Neuronal stem cell (in vitro differentiated cells): ENCODE results near the gene SLC26A9.

ENCODE experiments used
- DNase-seq: peaks from one replicate; pipeline ENCODE4 v3.0.0-alpha.2; 2013; ENCODE audit warnings: low spot score
- H2AFZ ChIP-seq: one replicate; pipeline ENCODE4 v1.6.1; 2013; ENCODE audit warnings: mild to moderate bottlenecking, low read length, inconsistent platforms
- H2AK5ac ChIP-seq: 2 replicates; pipeline ENCODE4 v1.6.1; 2013; ENCODE audit warnings: low read depth, mild to moderate bottlenecking, inconsistent platforms, low read length, moderate library complexity, mixed read lengths
- H2BK120ac ChIP-seq: 2 replicates; pipeline ENCODE4 v1.6.1; 2013; ENCODE audit warnings: low read depth, mild to moderate bottlenecking, inconsistent platforms, low read length, moderate library complexity, mixed read lengths
- H2BK12ac ChIP-seq: one replicate; pipeline ENCODE4 v1.6.1; 2013; ENCODE audit warnings: low read length, inconsistent platforms
- H2BK15ac ChIP-seq: 2 replicates; pipeline ENCODE4 v1.6.1; 2013; ENCODE audit warnings: mild to moderate bottlenecking, low read length, inconsistent platforms, mixed read lengths
- H2BK5ac ChIP-seq: one replicate; pipeline ENCODE4 v1.6.1; 2013; ENCODE audit warnings: inconsistent platforms, mild to moderate bottlenecking, low read length, moderate library complexity
- H3K14ac ChIP-seq: one replicate; pipeline ENCODE4 v1.6.1; 2013; ENCODE audit warnings: low read length, inconsistent platforms
- H3K18ac ChIP-seq: 2 replicates; pipeline ENCODE4 v1.6.1; 2013; ENCODE audit warnings: low read length, inconsistent platforms
- H3K23ac ChIP-seq: 2 replicates; pipeline ENCODE4 v1.6.1; 2013; ENCODE audit warnings: low read depth, mild to moderate bottlenecking, mixed read lengths, low read length, inconsistent platforms; ENCODE audit not compliant: poor library complexity
- H3K27ac ChIP-seq: replicated peaks from 3 replicates; pipeline ENCODE4 v1.5.1; 2013; ENCODE audit warnings: low read length, inconsistent platforms
- H3K27me3 ChIP-seq, 3 experiments: 2 replicates each; pipeline ENCODE4 v1.6.1; 2013; ENCODE audit warnings: low read length in 3 of 3, mild to moderate bottlenecking in 2 of 3, inconsistent platforms in 1 of 3, low read depth in 1 of 3, mixed read lengths in 1 of 3, moderate library complexity in 1 of 3; ENCODE audit not compliant: control insufficient read depth in 3 of 3, insufficient read depth in 3 of 3
- H3K36me3 ChIP-seq, 2 donors: replicated peaks in 1 of 2; 2 replicates each; pipeline ENCODE4 v1.6.1; 2013; ENCODE audit warnings: low read length in 2 of 2; ENCODE audit not compliant: control insufficient read depth in 2 of 2, insufficient read depth in 2 of 2
- H3K4ac ChIP-seq: 2 replicates; pipeline ENCODE4 v1.6.1; 2013; ENCODE audit warnings: inconsistent platforms, mild to moderate bottlenecking, low read length, moderate library complexity
- H3K4me1 ChIP-seq, 2 donors: 1 replicate in 1 of 2; 2 replicates in 1 of 2; pipeline ENCODE4 v1.6.1; 2013; ENCODE audit warnings: low read length in 2 of 2, low read depth in 1 of 2; ENCODE audit not compliant: control insufficient read depth in 2 of 2, insufficient read depth in 1 of 2
- H3K4me2 ChIP-seq: one replicate; pipeline ENCODE4 v1.6.1; 2013; ENCODE audit warnings: mild to moderate bottlenecking, low read length, inconsistent platforms; ENCODE audit not compliant: insufficient read depth, poor library complexity, severe bottlenecking
- H3K4me3 ChIP-seq, 2 donors: 2 replicates each; pipeline ENCODE4 v1.5.1; 2013; ENCODE audit warnings: low read length in 2 of 2, mild to moderate bottlenecking in 2 of 2, inconsistent platforms in 1 of 2, moderate library complexity in 1 of 2
- H3K79me1 ChIP-seq: one replicate; pipeline ENCODE4 v1.6.1; 2013; ENCODE audit warnings: low read depth, mild to moderate bottlenecking, inconsistent platforms, low read length, moderate library complexity
- H3K9ac ChIP-seq: one replicate; pipeline ENCODE4 v1.6.1; 2013; ENCODE audit warnings: mild to moderate bottlenecking, low read depth, low read length, inconsistent platforms; ENCODE audit not compliant: poor library complexity
- H3K9me3 ChIP-seq, 2 donors: replicated peaks in 1 of 2; 2 replicates each; pipeline versions ENCODE3 to v1.6.1; 2013; ENCODE audit warnings: low read length in 2 of 2, mild to moderate bottlenecking in 2 of 2, inconsistent platforms in 1 of 2, low read depth in 1 of 2, mixed read lengths in 1 of 2, moderate library complexity in 1 of 2; ENCODE audit not compliant: control insufficient read depth in 2 of 2, insufficient read depth in 1 of 2
- H4K8ac ChIP-seq: one replicate; pipeline ENCODE4 v1.6.1; 2013; ENCODE audit warnings: low read depth, mild to moderate bottlenecking, inconsistent platforms, low read length, moderate library complexity
- H4K91ac ChIP-seq: one replicate; pipeline ENCODE4 v1.6.1; 2013; ENCODE audit warnings: low read length, low read depth, mild to moderate bottlenecking, inconsistent platforms; ENCODE audit not compliant: poor library complexity
- WGBS, 2 donors: extraction: QIAGEN DNeasy Blood & Tissue Kit; methylation state at CpG; one replicate each; pipeline ENCODE4 v1.1.7; 2013; ENCODE audit warnings: missing lambda C conversion rate in 2 of 2, mixed read lengths in 1 of 2; ENCODE audit not compliant: insufficient read length in 2 of 2, insufficient replicate concordance in 1 of 2; ENCODE audit errors: extremely low coverage in 2 of 2; 5-methylcytosine and 5-hydroxymethylcytosine counted together

Gene SLC26A9

DNA sequence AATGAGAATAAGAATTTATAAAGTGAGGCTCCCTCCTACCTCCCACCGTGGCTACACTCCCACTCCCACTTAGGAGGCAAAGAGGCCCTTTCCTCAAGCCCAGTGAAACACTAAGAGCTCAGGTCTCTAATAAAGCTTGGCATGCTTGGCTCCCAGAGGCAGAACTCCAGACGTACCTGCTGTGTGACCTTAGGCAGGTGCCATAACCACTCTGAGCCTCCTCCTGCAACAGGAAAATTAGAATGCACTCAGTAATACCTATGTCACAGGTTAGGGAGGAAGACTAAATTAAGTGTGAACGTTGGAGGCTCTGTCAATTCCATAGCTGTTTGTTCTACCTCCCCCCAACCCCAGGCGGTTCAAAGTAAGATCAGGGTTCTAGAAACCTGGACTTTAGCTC, 16.5 kb upstream of the SLC26A9 start:
- no CpG with 5 or more reads among the region's 4 CpGs for WGBS, 2 donors

DNA sequence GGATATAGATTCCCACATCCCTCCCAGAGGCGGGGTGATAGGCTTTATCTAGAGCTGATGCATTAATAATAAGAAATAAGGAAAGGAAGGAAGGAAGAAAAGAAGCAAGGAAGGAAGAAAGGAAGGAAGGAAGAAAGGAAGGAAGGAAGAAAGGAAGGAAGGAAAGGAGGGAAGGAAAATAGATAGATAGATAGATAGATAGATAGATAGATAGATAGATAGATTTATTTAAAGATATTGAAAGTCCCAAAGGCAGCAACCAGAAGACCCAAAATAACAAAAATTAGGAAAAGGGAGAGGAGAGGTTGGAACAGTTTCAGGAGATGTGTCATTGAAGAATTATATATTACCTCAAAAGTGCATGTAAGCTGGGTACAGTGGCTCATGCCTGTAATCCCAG, 12.2 kb upstream of the SLC26A9 start:
- Histone ChIP-seq H3K4me2 (no peak overlapping the region), H2BK5ac (no peak overlapping the region), H3K27me3 (peaks cover 0 to 26% (median 2%) of the 10 kb centered on the region in 3 experiments), H2BK120ac (no peak overlapping the region), H3K27ac (no peak overlapping the region), H3K9me3 (no peaks in the 10 kb centered on the region), H2BK12ac (no peak overlapping the region), H3K4me3 (no peak overlapping the region), H2AFZ (no peak overlapping the region), H4K8ac (no peak overlapping the region), H2BK15ac (no peak overlapping the region), H3K4ac (no peak overlapping the region), H3K18ac (no peak overlapping the region), H4K91ac (no peak overlapping the region), H3K36me3 (no peaks in the 10 kb centered on the region), H2AK5ac (no peak overlapping the region), H3K9ac (no peak overlapping the region), H3K14ac (no peak overlapping the region), H3K23ac (no peak overlapping the region), H3K79me1 (no peaks in the 10 kb centered on the region), H3K4me1 (peaks cover 0 to 3% of the 10 kb centered on the region in 2 donors)
- no CpG with 5 or more reads among the region's 1 CpG for WGBS, 2 donors
- no peak for DNase-seq

More for the DNA sequence above, 16.5 kb upstream of the SLC26A9 start:
- Histone ChIP-seq H3K4me1 (peaks cover 4 to 12% of the 10 kb centered on the region in 2 donors), H3K14ac (no peak overlapping the region), H3K23ac (no peak overlapping the region), H3K79me1 (no peaks in the 10 kb centered on the region), H3K4me3 (no peak overlapping the region), H3K27ac (no peak overlapping the region), H3K9ac (no peak overlapping the region), H4K8ac (no peak overlapping the region), H3K18ac (peak overlapping the region; percentile 39), H2BK12ac (no peak overlapping the region), H3K9me3 (no peaks in the 10 kb centered on the region), H2AK5ac (no peak overlapping the region), H4K91ac (no peak overlapping the region), H3K4ac (no peak overlapping the region), H3K27me3 (peaks cover 0 to 23% (median 2%) of the 10 kb centered on the region in 3 experiments), H2BK15ac (no peak overlapping the region), H2BK5ac (no peak overlapping the region), H2BK120ac (no peak overlapping the region), H3K4me2 (no peak overlapping the region), H2AFZ (no peak overlapping the region), H3K36me3 (no peaks in the 10 kb centered on the region)
- DNase-seq, result no peak

DNA sequence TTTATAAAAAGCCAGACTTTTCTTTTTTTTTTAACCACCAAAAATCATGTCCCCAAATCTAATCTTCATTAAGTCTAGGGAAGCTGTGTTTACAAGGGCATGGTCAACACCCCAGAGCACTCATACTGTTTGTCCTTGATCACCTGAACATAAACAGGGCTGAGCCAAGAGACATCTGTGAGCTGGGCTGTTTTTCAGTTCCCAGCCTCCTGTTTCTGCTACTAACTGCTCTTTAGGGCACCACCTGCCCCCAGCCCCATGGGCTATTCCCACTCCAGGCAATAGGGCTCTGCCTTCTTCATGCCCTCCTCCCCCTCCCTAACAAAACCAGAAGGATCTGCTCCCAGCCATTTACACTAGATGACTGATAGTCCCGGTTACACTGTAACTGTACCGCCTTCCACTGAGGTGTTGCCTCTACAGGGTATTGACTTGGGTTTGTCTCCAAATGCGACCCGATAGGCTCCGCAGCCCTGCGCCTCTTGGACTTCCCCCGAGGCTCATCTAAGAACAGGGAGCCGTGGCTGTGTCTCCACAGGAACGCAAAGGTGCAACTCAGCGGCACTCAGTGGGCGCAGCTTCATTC, 11.7 kb upstream of the SLC26A9 start:
- Histone ChIP-seq H2BK5ac (no peak overlapping the region), H3K36me3 (no peaks in the 10 kb centered on the region), H3K14ac (no peak overlapping the region), H2AK5ac (no peak overlapping the region), H4K91ac (no peak overlapping the region), H3K79me1 (no peaks in the 10 kb centered on the region), H3K4me3 (no peak overlapping the region), H3K9ac (peak overlapping the region; percentile 61), H2BK15ac (no peak overlapping the region), H3K9me3 (no peaks in the 10 kb centered on the region), H3K27me3 (peaks cover 0 to 29% (median 2%) of the 10 kb centered on the region in 3 experiments), H2BK120ac (no peak overlapping the region), H3K27ac (no peak overlapping the region), H3K4me1 (peaks cover 0 to 3% of the 10 kb centered on the region in 2 donors), H3K23ac (no peak overlapping the region), H2AFZ (no peak overlapping the region), H4K8ac (no peak overlapping the region), H3K4ac (no peak overlapping the region), H3K4me2 (no peak overlapping the region), H3K18ac (no peak overlapping the region), H2BK12ac (no peak overlapping the region)
- WGBS, 2 donors, result no CpG with 5 or more reads among the region's 11 CpGs
- DNase-seq, result no peak

DNA sequence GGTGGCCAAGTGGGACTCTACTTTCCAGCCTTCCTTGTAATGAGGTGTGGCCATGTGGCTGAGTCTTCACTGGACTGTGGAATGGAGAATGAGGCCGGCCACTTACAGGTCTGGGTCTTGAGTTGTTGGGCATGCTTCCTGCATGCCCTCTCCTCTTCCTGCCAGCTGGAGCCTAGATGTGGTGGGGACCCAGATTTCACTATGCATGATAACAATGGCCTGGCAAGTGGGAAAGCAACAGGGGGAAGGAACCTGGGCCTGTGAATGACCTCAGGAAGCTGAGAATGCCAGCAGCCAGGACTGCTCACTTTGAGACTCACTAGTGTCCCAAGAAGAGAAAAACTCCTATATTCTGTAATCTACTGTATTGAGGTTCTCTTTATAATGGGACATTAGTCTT, 8.5 kb upstream of the SLC26A9 start:
- Histone ChIP-seq H2BK15ac (no peak overlapping the region), H2AFZ (no peak overlapping the region), H3K14ac (no peak overlapping the region), H3K4ac (no peak overlapping the region), H2AK5ac (no peak overlapping the region), H3K9ac (no peak overlapping the region), H3K9me3 (no peaks in the 10 kb centered on the region), H4K91ac (no peak overlapping the region), H2BK120ac (no peak overlapping the region), H3K4me2 (no peak overlapping the region), H3K4me3 (no peak overlapping the region), H3K27ac (no peak overlapping the region), H3K36me3 (no peaks in the 10 kb centered on the region), H3K27me3 (peaks cover 0 to 31% (median 2%) of the 10 kb centered on the region in 3 experiments), H2BK5ac (no peak overlapping the region), H3K79me1 (no peaks in the 10 kb centered on the region), H2BK12ac (no peak overlapping the region), H3K23ac (no peak overlapping the region), H3K4me1 (peaks cover 0 to 2% of the 10 kb centered on the region in 2 donors), H3K18ac (peak overlapping the region; percentile 5), H4K8ac (no peak overlapping the region)
- no CpG with 5 or more reads among the region's 1 CpG for WGBS, 2 donors
- no peak for DNase-seq
